Heart left ventricle (tissue), 16 donors: ENCODE results near the gene LRP11. TPM values are rescaled to one million over a fixed set of nuclear protein-coding genes. Genes with fewer than 3 reads are reported as not detected.

Experiments used
- ATAC-seq, 4 donors: fragments of 200-7000 bp; cut with Tn5 transposase; one replicate each; pipeline ENCODE4 v1.9.1; 2020 to 2022; ENCODE audit warnings: moderate library complexity in 4 of 4, mild to moderate bottlenecking in 3 of 4, moderate number of reproducible peaks in 1 of 4
- DNase-seq, 5 donors: peaks; one replicate each; pipeline ENCODE4 v3.0.0-alpha.2; 2020
- H3K27ac ChIP-seq, 12 donors: fragments of 200-600 bp; sonication (generic) in 4 of 12; one replicate each; pipeline versions ENCODE4 v1.5.0 to v1.8.0; 2016 to 2022; ENCODE audit warnings: mild to moderate bottlenecking in 2 of 12
- H3K27me3 ChIP-seq, 9 donors: fragments of 200-600 bp; sonication (generic) in 2 of 9; one replicate each; pipeline versions ENCODE4 v1.5.1 to v1.8.0; 2016 to 2022; ENCODE audit warnings: mild to moderate bottlenecking in 3 of 9
- H3K36me3 ChIP-seq, 9 donors: fragments of 200-600 bp; sonication (generic) in 2 of 9; one replicate each; pipeline versions ENCODE4 v1.5.0 to v1.8.0; 2018 to 2022; ENCODE audit warnings: mild to moderate bottlenecking in 2 of 9
- H3K4me1 ChIP-seq, 12 donors: fragments of 200-600 bp; sonication (generic) in 4 of 12; one replicate each; pipeline versions ENCODE4 v1.5.0 to v1.8.0; 2016 to 2022; ENCODE audit warnings: mild to moderate bottlenecking in 3 of 12
- H3K4me3 ChIP-seq, 12 donors: fragments of 200-600 bp; sonication (generic) in 4 of 12; one replicate each; pipeline versions ENCODE4 v1.5.0 to v1.8.0; 2017 to 2022; ENCODE audit warnings: mild to moderate bottlenecking in 9 of 12, moderate library complexity in 4 of 12
- H3K9me3 ChIP-seq, 12 donors: fragments of 200-600 bp; sonication (generic) in 4 of 12; one replicate each; pipeline versions ENCODE4 v1.5.0 to v1.8.0; 2016 to 2022; ENCODE audit warnings: mild to moderate bottlenecking in 1 of 12
- CTCF ChIP-seq, 12 donors: fragments of 200-600 bp; sonication (generic) in 4 of 12; IDR thresholded peaks; one replicate each; pipeline versions ENCODE4 v1.5.0 to v1.8.0; 2018 to 2022; ENCODE audit warnings: antibody characterized with exemption in 12 of 12, mild to moderate bottlenecking in 5 of 12
- POLR2A ChIP-seq, 2 donors: fragments of 450-650 bp; IDR thresholded peaks; one replicate each; pipeline ENCODE4 v1.6.1; 2017; ENCODE audit warnings: antibody characterized with exemption in 2 of 2, mild to moderate bottlenecking in 2 of 2, moderate library complexity in 2 of 2
- WGBS, 4 donors: extraction: QIAGEN DNeasy Blood & Tissue Kit in 2 of 4; methylation state at CpG; one replicate each; pipeline versions ENCODE4 v1.1.5 to v1.1.7; 2013 to 2018; 5-methylcytosine and 5-hydroxymethylcytosine counted together
- intact Hi-C, 10 donors: fragments of 100-400 bp; cut with DNase I; formaldehyde crosslinking; loops; one replicate each; pipeline versions ENCODE4 v1.11.1 to v1.14.2; 2022
- polyA plus RNA-seq, 2 donors: library from polyadenylated mRNA; stranded (reverse); fragments of 200-250 nt; gene quantifications; one replicate each; pipeline ENCODE4 v1.2.3, GENCODE V29; 2013
- total RNA-seq, 9 donors: library from RNA; depleted of rRNA in 2 of 9; stranded (reverse); fragments of >200 nt in 2 of 9; fragmentation: NEBNext Ultra II Directional in 3 of 9; extraction: Animal tissue kit (Norgen Biotek cat#: 25700) in 3 of 9; gene quantifications; one replicate each; pipeline versions ENCODE4 v1.1.0 to v1.2.4, GENCODE V29; 2016 to 2023
- donor health status: ischemic (EF 13 %, LVEDD 7.1; RV severe dilation, severe dysfunction).
- donor health status: healthy with polysubstance abuse.
- donor health status: DM: no; HTN: yes; CAD: no.
- donor health status: DM: no; HTN: no; CAD: no.
- donor health status: ischemic (EF 25% LVEDD 6.9; RV normal size, moderate dysfunction).
- donor health status: ischemic (EF 25% LVEDD 5.7; RV mildly dilated, moderate dysfunction).
- donor health status: healthy.
- donor health status: DM: yes; HTN: yes; CAD: no.
- donor health status: ischemic (EF 35%, LVEDD 5.7; RV mildly dilated, moderate dysfunction).
- donor health status: nonischemic (EF 11% LVEDD 7.7; RV severe dilation, severe dysfunction).
- donor health status: DM: yes; HTN: yes; CAD: no.
- donor health status: PGD.
- donor health status: ischemic (EF 29% LVEDD 5.4; RV normal size, mild dysfunction).
- donor health status: nonischemic (EF 23%, LVEDD 6.1; RV moderate dilation, normal function).

Gene LRP11
- total and polyA plus RNA-seq, 11 donors, result 5.0 to 23.8 (median 12.5) TPM

- no peak overlapping the region for H3K4me3 ChIP-seq
- WGBS, 4 donors, result 98 to 100% (median 98%) methylated on average over 3 of the region's 3 CpGs
- peaks cover 0 to 38% (median 23%) of the 10 kb centered on the region in 9 donors for H3K36me3 ChIP-seq
- no peak for ATAC-seq
- TF ChIP-seq POLR2A (IDR thresholded peaks at IDR 0.05) (no peak), CTCF (IDR thresholded peaks at IDR 0.05) (no peak)
- no peak for DNase-seq
- no peaks in the 10 kb centered on the region for H3K4me1 ChIP-seq
- no peaks in the 10 kb centered on the region for H3K27me3 ChIP-seq
- H3K27ac ChIP-seq, result no peak overlapping the region
- H3K9me3 ChIP-seq, result no peaks in the 10 kb centered on the region
- intact Hi-C loops, result no loop called here
Measured at GRCh38 chr6:149813351-149813750, 50.8 kb downstream of the LRP11 start.

DNA sequence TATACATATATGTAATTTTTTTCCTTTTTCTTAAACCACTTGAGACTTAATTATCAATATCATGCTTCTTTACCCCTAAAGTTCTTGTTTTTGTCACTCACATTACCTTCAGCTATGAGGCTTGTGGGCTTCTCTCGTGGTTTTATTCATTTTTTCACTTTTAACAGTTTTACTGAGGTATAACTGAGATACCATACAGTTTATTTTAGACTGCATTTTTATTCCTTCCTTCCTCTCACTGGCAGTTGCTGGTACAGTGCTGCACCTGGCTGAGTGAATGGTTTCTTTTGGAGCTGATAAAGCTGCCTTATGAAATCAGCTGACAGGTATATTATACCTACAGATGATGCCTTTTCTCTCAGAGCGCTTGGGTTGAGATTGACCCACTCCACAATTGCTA is 54.4 kb downstream of the LRP11 start:
- H3K4me3 ChIP-seq, result no peak overlapping the region
- TF ChIP-seq CTCF (IDR thresholded peaks at IDR 0.05) (no peak), POLR2A (IDR thresholded peaks at IDR 0.05) (no peak)
- DNase-seq (no peak), ATAC-seq (no peak)
- H3K36me3 ChIP-seq, result peaks cover 0 to 66% (median 40%) of the 10 kb centered on the region in 9 donors
- no peaks in the 10 kb centered on the region for H3K4me1 ChIP-seq
- no peaks in the 10 kb centered on the region for H3K9me3 ChIP-seq
- WGBS, 4 donors, result 86 to 93% (median 90%) methylated on average over 2 of the region's 2 CpGs
- intact Hi-C loops, result no loop called here
- H3K27ac ChIP-seq, result no peak overlapping the region
- H3K27me3 ChIP-seq, result no peaks in the 10 kb centered on the region

GRCh38 chr6:149806127-149806526 is 58.0 kb downstream of the LRP11 start:
- WGBS, 4 donors, result 79 to 86% (median 85%) methylated on average over 4 of the region's 4 CpGs
- no peak for TF ChIP-seq CTCF (IDR thresholded peaks at IDR 0.05)
- TF ChIP-seq POLR2A (IDR thresholded peaks at IDR 0.05), result no peak
- Histone ChIP-seq H3K9me3 (no peaks in the 10 kb centered on the region), H3K27me3 (no peaks in the 10 kb centered on the region), H3K27ac (no peak overlapping the region), H3K36me3 (peaks cover 0 to 83% (median 53%) of the 10 kb centered on the region in 9 donors), H3K4me1 (no peaks in the 10 kb centered on the region), H3K4me3 (no peak overlapping the region)
- DNase-seq, result no peak
- no peak for ATAC-seq
- intact Hi-C loops, result no loop called here

- peaks cover 0 to 52% (median 18%) of the 10 kb centered on the region in 9 donors for H3K36me3 ChIP-seq
Measured at GRCh38 chr6:149783551-149783950, 80.6 kb downstream of the LRP11 start.

More at GRCh38 chr6:149783551-149783950, 80.6 kb downstream of the LRP11 start:
- intact Hi-C loops, result no loop called here
- TF ChIP-seq CTCF (IDR thresholded peaks at IDR 0.05) (no peak), POLR2A (IDR thresholded peaks at IDR 0.05) (no peak)
- no peaks in the 10 kb centered on the region for H3K9me3 ChIP-seq
- H3K4me1 ChIP-seq, result peaks cover 0 to 13% (median 2%) of the 10 kb centered on the region in 12 donors
- ATAC-seq, result no peak
- DNase-seq, result no peak
- 88 to 99% (median 94%) methylated on average over 3 of the region's 3 CpGs for WGBS, 4 donors
- H3K27me3 ChIP-seq, result no peaks in the 10 kb centered on the region
- no peak overlapping the region for H3K4me3 ChIP-seq
- H3K27ac ChIP-seq, result no peak overlapping the region
